ENCODE measurements around the gene PHYHD1. TPM values are rescaled to one million over a fixed set of nuclear protein-coding genes. Genes with fewer than 3 reads are reported as not detected.

The PHYHD1 gene
- total RNA-seq, 1 experiment from 2014 or later: not detected

- no peak for DNase-seq (ENCODE audit: low spot score)
These were observed 19.4 kb upstream of the PHYHD1 start for GRCh38 chr9:128901379-128901778.

GRCh38 chr9:128901822-128902221 is 19.0 kb upstream of the PHYHD1 start:
- DNase-seq (ENCODE audit: low spot score): no peak

DNA sequence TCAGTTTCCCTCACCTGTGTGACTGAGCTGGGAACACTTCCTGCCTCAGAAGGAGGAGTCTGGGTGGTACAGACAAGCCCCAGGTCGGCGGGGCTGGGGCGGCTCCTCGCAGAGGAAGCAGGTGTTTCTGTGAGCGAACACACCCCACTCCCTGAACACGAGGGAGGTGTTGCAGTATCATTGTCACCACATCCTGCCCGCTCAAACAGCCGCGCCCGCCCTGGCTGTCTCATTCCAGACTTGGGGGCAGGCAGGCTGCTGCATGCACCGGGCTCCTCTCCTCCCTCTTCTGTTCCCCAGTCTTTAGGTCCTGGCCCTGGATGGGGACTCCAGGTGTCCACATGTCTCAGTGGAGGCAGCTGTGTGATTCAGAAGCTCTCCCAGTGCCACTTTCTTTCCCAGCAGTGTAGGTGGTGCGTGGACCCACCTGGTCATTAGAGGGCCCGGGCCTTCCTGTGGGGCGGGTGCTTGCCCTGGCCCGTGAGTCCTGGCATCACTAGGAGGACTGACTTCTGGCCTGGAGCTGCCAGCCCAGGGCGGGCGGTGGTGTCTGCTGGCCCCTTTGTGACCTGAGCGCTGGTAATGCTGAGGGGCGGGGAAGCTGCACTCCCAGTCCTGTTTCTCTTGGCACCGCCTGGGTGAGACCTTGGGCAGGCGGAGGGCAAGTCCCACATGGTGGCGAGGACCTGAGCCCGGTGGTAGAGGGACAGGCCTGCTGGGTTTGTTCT is 18.3 kb upstream of the PHYHD1 start:
- DNase-seq (ENCODE audit: low spot score): no peak

- DNase-seq (ENCODE audit: low spot score): no peak
These were observed 17.7 kb upstream of the PHYHD1 start for GRCh38 chr9:128903079-128903461.

DNA sequence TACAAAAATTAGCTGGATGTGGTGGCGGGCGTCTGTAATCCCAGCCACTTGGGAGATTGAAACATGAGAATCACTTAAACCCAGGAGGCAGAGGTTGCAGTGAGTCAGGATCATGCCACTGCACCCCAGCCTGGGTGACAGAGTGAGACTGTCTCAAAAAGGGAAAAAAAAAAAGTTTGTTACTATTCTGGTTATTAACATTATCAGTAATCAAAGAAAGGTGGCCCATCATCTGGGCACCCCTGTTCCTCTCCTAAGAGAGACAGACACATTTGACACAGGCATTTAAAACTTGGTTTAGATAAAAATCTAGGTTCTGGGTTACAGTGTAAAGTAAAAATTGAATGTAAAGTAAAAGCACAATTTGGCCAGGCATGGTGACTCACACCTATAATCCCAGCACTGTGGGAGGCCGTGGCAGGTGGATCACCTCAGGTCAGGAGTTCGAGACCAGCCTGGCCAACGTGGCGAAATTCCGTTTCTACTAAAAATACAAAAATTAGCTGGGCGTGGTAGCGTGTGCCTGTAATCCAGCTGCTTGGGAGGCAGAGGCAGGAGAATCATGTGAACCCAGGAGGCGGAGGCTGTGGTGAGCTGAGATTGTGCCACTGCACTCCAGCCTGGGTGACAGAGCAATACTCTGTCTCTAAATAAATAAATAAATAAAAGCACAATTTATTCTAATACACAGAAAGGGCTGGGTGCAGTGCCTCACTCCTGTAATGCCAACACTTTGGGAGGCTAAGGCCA is 16.7 kb upstream of the PHYHD1 start:
- no peak for DNase-seq (ENCODE audit: low spot score)

- no peak for DNase-seq (ENCODE audit: low spot score)
These were observed 14.8 kb upstream of the PHYHD1 start for GRCh38 chr9:128905964-128906363.

DNA sequence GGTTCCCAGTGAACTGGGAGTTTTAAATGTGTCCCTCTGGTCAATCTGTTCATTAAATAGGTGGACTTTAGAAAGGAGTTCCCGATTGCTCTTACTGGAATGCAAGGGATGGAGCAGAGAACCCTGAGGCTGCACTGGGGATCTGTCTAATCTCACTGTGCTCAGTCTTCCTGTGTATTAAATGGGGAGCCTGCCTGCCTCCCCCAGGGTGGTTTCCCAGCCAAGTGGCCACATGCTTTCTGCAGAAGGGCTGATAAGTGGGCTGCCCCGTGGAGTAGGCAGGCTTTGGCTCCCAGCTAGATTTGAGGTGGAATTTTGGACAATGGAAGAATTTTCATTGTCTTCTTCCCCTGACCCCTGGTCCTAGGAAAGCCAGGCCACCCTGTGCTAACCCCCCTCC is 14.0 kb upstream of the PHYHD1 start:
- DNase-seq (ENCODE audit: low spot score): no peak

DNA sequence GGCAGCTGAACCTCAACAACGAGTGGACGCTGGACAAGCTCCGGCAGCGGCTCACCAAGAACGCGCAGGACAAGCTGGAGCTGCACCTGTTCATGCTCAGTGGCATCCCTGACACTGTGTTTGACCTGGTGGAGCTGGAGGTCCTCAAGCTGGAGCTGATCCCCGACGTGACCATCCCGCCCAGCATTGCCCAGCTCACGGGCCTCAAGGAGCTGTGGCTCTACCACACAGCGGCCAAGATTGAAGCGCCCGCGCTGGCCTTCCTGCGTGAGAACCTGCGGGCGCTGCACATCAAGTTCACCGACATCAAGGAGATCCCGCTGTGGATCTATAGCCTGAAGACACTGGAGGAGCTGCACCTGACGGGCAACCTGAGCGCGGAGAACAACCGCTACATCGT is 12.4 kb upstream of the PHYHD1 start:
- no peak for DNase-seq (ENCODE audit: low spot score)

GRCh38 chr9:128909859-128910258 is 10.9 kb upstream of the PHYHD1 start:
- no peak for DNase-seq (ENCODE audit: low spot score)

DNA sequence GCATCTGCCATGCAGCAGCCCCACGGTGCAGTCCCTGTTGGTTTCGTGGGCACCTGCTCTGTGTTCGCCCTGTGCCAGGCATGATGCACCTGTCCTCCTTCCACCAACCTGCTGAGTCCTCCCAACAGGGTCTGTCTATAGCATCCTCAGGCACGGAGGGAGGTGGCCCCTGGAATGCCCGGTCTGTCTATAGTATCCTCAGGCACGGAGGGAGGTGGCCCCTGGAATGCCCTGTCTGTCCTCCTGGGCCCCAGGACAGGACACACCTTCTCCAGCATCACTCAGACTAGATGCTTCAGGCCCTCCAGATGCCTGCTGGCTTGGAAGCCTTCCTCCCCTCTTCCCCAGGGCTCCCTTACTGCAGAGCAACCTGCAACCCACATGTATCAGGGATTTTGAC is 9.9 kb upstream of the PHYHD1 start:
- no peak for DNase-seq (ENCODE audit: low spot score)

GRCh38 chr9:128911529-128912035 is 9.2 kb upstream of the PHYHD1 start:
- peak; percentile 69 for DNase-seq (ENCODE audit: low spot score)

DNA sequence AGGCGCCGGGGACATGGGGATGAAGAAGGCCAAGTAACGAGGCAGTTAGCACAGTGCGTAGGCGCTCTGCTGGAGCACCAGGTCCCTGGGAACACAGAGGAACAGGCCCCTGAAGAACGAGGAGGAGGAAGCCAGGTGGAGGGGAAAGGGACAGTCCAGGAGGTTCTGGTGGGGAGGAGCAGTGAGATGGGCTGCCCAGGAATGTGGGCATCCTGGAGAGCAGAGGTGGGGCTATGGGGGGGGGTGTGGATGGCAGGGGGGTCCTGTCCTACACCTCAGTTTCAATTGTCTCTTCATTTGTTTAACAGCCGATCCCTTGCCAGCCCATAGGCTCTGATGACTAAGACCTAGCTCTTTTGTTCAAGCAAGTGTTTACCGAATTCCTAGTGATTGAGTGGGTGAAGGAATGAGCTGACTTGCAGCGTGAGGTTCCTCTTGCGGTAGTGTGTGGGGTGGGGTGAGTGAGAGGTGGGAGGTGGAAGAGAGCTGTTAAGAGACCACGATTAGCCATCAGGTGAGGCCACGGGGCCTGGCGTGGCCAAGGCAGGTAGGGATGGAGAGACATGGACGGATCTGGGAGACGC is 8.4 kb upstream of the PHYHD1 start:
- DNase-seq (ENCODE audit: low spot score): peak; percentile 61

DNA sequence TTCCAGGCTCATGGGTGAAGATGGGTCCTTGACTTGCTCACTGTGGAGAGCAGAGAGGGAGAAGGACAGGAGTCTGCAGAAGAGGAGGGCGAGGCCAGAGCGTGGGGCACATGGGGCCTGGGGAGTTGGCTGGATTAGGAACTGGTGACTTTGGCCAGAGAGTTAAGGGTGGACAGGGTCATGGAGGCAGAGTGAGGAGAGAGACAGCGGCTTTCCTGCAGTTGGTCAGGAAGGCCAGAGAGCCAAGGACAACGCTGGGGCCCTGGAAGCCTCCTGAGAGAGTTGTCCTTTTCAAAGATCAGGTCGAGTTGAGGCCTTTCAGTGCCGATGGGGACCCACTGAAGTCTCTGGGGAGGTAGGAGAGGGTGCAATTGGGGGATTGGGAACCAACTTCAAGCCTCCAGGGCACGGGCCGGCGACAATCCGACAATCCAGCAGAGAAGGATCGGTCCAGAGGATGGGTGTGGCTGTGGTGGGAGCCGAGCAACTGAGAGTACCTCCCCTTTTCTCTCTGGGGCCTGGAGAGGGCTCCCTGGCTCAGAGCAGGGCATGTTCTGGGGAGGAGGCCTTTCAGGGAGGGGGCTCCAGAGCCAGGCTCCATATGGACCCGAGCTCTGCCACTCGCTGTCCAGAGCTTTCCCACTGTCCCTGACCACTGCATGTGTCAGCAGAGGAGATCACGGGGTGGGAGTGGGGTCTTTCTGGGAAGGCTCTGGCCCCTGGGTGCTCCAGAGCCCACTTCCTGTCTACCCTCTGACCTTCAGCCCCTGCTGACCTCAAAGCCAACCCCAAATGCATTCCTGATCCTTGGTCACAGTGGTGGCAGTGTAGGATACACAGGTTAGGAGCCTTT is 7.5 kb upstream of the PHYHD1 start:
- DNase-seq (ENCODE audit: low spot score): no peak

DNA sequence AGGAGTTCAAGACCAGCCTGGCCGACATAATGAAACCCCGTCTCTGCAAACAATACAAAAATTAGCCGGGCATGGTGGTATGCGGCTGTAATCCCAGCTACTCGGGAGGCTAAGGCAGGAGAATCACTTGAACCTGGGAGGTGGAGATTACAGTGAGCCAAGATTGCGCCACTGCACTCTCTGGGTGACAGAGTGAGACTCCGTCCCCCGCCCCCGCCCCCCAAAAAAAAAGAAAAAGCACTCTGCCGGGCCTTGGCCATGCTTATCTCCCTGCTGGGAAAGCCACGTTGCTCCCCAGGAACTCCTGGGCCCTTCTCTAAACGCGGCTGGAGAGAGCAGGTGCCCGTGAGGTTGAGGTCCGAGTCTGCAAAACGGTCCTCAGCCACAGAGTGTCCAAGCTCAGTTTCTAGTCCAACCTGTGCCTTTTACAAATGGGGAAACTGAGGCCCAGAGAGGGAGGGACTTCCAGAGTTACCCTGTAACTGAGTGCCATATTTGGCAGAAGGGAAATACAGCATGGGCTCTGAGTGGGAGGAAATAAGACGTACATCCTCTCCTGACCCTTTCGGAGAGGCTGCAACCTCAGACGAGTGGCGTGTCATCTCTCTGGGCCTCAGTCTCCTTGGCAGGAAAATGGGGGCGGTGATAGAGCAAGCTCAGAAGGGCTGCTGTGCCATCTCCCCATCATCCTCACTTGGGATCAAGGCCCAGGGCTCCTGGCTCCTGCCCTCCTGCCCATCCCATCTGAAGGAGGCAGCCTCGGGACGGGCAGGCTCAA is 6.6 kb upstream of the PHYHD1 start:
- no peak for DNase-seq (ENCODE audit: low spot score)

DNA sequence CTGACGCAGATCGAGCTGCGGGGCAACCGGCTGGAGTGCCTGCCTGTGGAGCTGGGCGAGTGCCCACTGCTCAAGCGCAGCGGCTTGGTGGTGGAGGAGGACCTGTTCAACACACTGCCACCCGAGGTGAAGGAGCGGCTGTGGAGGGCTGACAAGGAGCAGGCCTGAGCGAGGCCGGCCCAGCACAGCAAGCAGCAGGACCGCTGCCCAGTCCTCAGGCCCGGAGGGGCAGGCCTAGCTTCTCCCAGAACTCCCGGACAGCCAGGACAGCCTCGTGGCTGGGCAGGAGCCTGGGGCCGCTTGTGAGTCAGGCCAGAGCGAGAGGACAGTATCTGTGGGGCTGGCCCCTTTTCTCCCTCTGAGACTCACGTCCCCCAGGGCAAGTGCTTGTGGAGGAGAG is 4.6 kb upstream of the PHYHD1 start:
- no peak for DNase-seq (ENCODE audit: low spot score)

DNA sequence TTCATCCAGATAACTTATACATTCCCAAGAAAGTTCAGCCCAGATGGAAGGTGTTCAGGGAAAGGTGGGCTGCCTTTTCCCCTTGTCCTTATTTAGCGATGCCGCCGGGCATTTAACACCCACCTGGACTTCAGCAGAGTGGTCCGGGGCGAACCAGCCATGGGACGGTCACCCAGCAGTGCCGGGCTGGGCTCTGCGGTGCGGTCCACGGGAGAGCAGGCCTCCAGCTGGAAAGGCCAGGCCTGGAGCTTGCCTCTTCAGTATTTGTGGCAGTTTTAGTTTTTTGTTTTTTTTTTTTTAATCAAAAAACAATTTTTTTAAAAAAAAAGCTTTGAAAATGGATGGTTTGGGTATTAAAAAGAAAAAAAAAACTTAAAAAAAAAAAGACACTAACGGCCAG is 4.0 kb upstream of the PHYHD1 start:
- no peak for DNase-seq (ENCODE audit: low spot score)

DNA sequence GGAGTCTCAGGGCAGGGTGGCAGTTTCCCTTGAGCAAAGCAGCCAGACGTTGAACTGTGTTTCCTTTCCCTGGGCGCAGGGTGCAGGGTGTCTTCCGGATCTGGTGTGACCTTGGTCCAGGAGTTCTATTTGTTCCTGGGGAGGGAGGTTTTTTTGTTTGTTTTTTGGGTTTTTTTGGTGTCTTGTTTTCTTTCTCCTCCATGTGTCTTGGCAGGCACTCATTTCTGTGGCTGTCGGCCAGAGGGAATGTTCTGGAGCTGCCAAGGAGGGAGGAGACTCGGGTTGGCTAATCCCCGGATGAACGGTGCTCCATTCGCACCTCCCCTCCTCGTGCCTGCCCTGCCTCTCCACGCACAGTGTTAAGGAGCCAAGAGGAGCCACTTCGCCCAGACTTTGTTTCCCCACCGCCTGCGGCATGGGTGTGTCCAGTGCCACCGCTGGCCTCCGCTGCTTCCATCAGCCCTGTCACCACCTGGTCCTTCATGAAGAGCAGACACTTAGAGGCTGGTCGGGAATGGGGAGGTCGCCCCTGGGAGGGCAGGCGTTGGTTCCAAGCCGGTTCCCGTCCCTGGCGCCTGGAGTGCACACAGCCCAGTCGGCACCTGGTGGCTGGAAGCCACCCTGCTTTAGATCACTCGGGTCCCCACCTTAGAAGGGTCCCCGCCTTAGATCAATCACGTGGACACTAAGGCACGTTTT is 3.5 kb upstream of the PHYHD1 start:
- DNase-seq (ENCODE audit: low spot score): no peak

- DNase-seq (ENCODE audit: low spot score): no peak
These were observed 1.9 kb upstream of the PHYHD1 start for GRCh38 chr9:128918921-128919320.

GRCh38 chr9:128919402-128920089 is 1.2 kb upstream of the PHYHD1 start:
- no peak for DNase-seq (ENCODE audit: low spot score)
